Myocyte (in vitro differentiated cells): Measurements from ENCODE around the gene ANO6. TPM values are rescaled to one million over a fixed set of nuclear protein-coding genes. Genes with fewer than 3 reads are reported as not detected.
A peak's percentile ranks its signal among the peaks of the same experiment; 100 is the strongest.

Experiments
- DNase-seq: peaks from one replicate; pipeline ENCODE4 v3.0.0-alpha.2; 2012; ENCODE audit warnings: low read depth
- total RNA-seq: library from RNA; depleted of rRNA; stranded (reverse); fragments of >200 nt; gene quantifications from 2 replicates; pipeline ENCODE4 v1.2.3, GENCODE V29; 2014

ANO6 gene
- total RNA-seq, 1 donor from 2014 or later, result 92.2 TPM

DNA sequence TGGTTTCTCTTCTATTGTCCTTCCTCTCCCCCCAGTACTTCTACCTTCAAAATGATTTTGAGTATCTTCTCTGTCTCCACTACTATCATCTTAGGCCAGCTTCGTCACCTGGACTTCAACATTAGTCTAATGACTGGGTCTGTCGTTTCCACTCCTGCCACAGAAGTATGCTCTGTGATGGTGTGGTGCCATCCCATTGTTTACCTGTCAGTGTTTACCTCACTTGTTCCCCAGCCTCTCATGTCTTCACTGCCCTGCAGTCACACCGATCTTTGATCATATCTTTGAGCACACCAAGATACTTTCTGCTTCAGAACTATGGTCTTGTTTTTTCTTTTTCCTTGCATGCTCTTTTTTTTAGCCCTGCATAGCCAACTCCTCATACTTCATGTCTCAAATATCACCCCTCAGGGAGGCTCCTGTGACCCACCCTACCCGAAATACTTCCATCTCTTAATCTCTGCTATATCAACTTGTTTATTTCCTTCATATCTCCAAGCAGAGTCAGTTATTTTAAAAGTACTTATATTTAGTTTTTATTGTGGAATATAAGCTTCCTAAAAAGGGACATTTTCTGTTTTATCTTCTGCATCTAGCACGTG, 60.4 kb downstream of the ANO6 start:
- DNase-seq, result no peak

DNA sequence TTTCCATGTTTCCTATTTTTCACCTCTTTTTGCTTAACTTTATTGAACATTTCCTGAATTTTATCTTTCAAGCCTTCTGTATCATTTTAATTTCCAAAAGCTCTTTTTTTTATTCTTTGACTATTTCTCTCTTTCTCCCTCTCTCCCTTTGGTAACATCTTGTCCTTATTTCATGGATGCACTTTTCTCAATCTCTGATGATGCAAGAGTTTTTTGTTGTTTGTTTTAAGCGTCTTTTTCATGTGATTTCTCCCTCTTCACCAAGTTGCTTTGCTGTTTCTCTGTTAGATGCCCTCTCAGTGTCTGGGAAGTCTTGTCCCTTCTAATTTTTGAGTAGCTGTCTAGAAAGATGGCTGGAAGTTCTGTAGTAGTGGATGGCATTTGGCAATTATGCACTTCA, 62.6 kb downstream of the ANO6 start:
- no peak for DNase-seq

DNA sequence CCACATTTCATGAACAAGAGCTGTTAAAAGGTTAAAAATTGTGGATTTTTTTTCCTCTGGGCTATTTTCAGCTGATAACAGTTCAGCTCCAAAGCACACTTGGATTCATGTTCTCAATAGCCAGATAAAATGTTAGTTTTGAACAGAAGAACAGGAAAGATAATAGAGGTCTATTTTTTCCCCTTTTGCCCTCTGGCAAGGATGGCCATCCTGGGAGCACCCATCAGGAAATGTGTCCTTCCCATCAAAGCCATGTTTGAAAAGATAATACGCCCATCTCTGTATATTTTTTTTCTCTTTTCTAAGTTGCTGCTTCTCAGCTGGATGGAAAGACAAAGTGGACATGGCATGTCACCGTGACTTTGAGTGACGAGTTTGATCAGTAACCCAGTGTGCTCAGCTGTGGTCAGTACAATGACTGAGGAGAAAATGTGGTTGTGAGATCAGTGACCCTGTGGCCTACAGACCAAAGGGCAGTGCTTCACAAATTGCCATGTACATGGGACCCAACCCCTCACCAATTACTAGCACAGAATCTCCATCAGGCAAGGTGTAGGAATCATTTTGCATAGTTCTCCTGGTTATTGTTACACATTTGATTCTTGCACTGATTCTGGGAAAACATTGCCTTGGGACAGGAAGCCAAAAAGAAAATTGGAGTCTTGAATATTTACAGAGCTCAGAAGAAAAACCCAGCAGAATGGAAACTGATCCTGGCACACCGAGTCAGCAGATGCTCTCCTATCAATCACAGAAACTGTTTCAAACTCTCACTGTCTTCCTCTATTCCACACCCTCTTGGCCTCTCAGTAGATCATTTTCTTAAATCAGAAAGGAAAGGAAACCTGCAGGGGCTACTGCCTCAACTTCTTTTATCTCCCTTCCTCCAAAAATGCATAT, 64.3 kb downstream of the ANO6 start:
- DNase-seq, result peak; percentile 50

DNA sequence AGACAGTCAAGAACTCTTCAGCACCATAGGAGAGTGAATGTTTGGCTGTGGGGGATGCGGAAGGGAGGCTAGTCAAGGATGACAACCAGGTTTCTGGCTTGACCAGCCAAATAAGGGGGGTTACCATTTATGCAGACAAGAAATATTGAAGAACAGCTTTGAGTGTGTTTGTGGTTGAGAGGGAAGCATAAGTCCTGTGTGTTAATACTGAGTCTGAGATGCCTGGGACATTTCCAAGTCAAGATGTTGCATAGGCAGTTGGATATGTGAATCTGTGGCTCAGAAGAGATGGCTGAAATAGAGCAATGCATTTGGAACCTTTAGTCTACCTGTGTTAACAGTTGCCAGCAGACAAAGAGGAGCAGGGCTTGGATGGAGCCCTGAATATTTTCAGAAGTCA, 66.1 kb downstream of the ANO6 start:
- DNase-seq, result no peak

DNA sequence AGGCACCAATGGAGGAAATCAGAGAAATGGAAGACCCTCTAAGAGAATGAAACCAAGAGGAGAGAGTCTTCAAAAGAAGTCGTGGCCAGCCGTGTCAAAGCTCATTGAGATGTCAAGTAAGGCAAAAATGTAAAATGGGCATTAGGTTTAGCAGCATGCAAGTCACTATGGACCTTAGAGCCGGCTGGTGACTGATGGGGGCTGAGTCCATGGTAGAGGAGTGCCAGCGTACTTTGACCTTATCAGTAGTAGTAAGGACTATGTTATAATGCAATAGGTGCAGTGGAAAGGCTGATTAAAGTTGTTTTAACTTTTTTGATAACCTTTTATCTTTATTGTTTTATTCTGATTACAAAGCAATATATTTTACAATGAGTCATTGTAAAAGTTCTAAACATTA, 66.5 kb downstream of the ANO6 start:
- no peak for DNase-seq

DNA sequence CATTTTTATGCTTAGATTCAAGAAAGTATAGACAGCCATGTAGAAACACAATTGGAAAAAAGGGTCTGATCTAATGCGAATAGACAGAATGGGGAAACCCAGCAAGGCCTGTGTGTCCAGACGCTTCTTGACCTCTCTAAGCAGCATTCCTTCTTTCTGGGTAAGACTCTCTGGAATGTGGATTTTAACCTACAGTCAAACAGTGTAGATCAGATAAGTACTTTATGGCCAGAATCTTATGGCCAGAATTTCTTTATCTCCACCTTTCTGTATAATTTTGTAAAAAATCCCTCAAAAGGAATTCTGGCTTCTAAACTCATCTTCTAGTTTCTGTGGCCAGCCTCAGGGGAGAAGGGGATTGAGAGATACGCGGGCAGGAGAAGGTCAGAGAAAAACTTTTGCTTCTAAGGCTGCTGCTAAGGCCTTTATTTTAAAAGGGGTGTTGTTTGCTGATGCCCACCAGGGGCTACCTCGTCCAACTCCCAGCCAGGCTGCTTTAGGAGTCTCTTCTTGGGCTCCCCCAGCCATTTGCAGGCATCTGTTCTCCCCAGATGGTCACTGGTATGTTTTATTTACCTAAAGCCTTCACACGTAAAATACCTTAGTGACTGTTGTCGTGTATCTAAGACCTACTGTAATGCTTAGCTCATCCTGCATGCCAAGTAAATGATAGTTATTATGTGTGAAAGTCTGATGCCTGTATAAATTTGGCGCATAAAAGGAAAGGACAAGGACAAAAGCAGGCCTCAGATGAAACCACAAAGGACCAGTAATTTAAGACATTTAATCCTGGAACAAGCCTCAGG, 68.4 kb downstream of the ANO6 start:
- no peak for DNase-seq

DNA sequence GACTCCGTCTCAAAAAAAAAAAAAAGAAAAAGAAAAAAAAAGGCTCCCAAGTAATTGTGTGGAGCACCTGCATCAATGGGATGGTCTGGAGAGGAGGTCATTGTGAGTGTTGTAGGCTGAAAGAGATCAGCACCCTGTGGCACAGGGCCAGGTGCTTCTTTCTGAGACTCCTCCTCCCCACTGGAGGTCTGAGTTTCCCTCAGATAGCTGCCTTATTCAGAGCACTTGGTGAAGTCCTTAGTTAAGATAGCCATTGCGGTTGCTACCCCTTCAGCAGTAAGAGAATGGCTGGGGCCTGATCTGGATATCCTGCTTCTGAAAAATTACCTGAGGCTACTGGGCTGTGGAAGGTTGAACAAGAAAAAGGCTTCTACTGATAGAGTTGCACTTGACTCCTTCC, 69.8 kb downstream of the ANO6 start:
- DNase-seq, result no peak

DNA sequence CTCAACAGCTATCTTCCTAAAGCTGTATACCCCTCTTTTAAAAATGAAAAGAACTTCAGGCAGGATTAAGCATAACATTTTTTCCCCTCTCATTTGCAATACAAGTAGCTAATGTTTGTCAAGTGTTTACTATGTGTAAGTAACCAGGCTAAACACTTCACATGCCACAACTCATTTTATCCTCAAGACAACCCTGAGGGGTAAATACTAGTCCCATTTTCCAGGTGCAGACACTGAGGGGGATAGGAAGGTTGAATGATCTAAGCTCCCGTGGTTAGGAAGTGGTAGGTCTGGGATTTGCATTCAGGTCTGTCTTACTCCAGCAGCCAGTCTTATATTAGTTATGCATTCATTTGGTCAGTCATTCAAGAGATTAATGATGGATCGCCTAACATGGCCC, 70.7 kb downstream of the ANO6 start:
- DNase-seq, result no peak

DNA sequence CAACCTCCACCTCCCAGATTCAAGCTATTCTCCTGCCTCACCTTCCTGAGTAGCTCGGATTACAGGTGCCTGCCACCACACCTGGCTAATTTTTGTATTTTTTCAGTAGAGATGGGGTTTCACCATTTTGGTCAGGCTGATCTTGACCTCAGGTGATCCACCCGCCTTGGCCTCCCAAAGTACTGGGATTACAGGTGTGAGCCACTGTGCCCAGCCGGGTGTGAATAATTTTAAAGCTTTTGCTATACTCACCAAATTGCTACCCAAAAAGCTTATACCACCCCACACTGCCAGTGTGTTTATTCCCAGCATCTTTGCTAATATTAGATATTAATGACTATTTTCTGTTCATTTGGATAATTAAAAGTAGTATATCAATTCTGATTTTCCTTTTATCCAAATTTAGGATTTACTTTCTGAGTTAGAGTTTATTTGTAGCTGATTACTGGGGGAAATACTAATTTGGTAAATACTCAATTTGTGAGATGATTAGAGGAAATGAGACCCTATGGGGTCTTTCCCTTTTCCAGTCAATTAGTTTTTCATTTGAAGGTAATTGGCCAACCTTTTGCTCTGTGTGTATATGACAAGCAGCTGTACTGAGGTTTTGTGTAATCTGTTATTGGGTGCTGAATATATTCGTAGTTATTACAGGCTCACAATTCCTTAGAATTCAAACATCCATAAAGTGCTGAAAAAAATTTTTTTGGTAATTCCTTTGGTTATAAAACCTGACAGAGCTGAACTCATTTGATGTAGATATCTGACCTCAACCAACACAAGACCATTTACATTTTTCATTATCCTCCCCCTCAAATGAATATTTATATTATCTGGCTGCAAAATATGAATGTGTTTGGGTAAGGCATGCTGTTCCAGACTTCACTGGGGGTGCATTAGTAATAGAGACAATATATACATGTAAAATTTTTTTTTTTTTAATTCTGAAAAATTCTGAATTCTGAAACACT, 73.6 kb downstream of the ANO6 start:
- no peak for DNase-seq

DNA sequence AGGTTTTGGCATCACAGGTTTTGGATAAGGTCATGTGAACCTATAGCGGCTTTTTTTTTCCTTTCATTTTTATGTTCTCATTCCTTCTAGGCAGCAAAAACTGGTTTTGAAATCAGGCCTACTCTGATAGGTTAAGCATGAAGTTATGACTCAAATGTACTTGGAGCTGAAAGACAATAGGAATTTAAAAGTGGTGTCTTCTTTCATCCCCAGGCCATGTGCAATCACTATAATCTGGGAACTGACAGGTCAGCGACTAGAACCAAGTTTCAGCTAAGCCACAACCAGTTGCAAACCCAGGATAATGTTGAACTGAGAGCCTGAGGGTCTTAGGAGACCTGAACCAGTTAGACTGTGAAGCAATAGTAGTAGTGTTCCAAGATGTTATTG, 74.3 kb downstream of the ANO6 start:
- DNase-seq, result peak; percentile 83

DNA sequence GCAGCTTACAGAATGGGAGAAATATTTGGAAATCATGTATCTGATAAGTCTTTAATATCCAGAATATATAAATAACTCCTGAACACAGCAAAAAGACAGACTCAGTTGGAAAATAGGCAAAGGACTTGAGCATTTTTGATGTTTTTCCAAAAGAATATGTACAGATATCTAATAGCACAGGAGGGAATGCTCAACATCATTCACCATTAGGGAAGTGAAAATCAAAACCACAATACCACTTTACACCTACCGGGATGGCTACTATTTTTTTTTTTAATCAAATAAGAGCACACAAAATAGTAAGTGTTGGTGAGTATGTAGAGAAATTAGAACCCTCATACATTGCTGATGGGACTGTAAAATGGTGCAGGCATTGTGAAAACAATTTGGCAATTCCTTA, 75.6 kb downstream of the ANO6 start:
- no peak for DNase-seq

DNA sequence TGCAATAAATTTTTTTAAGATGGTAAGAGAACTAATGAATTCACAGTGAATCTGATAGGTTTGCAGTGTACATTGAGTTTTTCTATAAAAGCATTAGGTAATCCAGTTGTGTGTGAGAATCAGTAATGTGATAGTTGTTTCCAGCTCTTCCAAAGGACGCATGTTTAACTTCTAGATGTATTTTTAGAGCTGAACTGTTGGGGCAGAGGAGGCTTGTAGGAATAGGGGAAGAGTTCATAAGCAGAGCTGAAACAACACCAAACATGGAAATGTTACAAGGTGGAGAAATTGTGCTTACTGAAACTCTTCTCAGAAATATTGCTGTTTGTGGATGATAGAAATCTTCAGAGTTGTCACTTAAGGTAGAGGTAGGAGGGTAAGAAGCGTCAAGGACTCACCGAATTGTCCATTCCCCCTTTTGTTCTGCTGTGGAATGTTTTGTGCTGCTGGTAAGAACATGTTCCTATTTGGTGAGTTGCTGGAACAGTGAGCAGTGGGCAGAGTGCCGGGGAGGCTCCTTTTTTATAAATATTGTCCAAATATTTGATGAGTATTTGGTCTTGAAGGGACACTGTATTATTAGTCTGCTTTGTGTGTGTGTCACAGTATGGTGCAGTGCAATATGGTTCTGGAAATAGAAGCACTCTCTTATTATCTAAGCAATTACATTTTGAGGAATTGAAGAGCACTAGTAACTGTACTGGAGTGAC, 76.7 kb downstream of the ANO6 start:
- DNase-seq, result peak; percentile 36

DNA sequence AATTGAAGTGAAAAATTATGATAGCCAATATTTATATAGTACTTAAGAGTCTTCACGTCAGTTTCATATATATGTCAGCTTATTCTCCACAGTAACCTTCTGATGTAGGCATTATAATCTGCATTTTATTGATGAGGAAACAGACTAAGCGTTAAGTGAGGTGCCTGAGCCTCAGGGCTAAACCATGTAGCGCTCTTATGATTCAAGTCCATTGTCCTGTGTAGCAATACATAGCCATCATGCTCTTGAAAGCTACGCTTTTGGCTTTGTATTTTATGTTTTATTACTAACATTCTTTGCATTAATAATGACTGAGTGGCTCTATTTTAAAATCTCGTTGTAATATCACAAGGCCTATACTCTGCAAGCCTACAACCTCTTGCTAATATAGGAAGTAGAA, 79.0 kb downstream of the ANO6 start:
- DNase-seq, result no peak

DNA sequence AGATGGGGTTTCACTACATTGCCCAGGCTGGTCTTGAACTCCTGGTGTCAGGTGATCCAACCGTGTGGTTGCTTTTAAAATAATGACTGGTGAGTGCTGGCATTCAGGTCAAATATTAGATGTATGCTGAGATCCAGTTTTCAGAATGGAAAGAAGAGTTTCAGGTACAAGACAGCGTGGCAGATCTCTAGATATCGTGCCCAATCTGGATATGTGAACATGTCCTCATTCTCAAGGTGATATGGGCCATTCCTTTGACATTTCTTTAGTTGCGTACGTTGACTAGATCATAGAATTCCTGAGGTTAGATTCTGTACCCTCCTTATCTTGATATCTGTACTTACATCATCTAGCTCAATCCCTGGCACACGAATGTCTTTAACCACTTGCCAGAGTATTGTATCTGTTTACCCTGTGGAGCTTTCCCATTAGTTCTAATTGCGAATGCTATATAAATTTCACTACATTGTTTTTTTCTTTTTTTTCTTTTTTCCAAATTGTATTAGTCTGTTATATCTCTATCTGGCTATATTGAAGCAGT, 80.2 kb downstream of the ANO6 start:
- no peak for DNase-seq

DNA sequence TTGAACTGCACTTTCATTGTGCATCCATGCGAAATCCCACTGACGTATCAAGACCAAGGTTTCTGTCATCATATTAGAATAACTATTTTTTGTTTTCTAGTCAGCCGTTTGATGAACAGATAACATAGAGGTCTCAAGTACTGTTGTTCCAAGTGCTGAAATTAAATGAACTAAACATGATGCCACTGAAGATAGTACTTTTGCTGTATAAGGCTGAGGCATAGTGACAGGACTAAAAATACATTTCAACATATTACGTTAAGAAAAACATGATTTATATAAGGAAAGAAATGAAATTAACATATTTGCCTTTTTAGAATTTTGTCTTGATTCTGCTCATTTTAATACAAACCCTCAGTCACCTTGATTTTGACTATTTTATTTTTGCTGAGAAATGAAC, 82.2 kb downstream of the ANO6 start:
- DNase-seq, result no peak

DNA sequence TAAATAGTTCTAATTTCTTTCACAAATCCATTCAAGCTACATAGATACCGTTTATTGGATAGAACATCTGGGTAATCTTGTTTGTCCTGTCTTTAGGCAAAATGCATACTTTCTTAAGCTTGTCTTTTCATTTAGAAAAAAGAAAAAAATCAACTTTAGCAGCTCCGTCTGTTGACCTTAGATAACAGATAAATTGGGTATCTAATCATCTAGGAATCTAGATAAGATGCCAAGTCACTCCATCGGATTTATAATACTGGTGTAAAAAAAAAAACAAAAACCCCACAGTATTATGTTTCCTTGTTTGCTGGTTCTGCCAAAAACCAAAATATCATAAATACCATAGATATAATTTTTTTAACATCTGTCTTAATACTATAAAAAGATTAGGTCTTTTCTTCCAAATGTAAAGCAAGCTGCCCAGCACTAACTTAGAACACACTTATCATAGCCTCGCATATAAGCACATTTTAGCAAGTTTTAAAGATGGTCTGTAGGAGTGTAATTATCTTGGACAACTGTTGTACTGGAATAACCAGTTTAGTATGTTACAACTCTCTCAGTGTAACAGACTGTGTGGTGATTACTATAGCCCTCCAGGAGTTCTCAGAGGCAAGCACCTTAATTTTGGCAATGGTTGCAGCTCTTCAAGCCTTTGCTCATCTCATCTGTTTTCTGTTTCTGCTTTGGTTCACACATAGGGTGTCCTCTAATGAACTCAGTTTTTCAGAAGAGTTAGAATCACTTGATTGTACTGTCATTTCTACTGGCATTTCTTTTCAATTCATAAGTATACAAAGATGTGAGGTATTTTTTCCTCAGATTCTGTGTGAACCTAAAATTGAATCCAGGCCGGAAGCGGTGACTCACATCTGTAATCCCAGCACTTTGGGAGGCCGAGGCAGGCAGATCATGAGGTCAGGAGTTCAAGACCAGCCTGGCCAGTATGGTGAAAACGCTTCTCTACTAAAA, 83.1 kb downstream of the ANO6 start:
- peak; percentile 38 for DNase-seq

DNA sequence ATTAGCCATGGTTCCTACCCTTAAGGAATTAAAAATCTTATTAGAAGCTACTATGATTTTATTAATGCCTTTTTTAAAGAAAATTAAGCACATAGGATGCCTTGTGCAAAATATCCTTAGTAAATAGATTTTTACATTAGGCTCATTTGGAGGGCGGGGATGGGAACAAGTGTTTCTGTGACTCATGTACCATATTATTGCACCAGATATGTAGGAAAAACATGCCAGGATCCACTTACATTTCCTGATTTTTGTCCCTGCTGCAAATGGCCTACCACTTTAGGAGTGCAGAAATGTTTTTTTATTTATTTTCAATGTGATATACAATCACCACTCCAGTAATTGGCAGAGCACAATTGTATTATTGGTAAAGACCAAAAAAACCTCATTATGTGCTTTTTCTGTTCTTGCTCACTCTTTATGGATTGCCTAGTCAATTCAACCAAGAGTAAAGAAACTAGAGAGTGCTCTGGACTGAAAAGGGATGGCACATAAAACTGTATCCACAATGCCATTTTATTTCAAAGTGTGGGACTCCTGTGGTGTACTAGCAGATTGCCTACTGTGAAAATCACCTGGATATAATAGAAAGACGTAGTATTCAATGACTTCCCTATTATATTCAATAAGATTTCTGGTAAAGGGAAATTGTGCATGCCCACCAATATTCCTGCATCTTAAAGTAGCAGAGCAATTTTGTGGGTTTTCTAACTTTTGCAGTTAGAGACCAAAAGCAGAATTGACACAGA, 86.9 kb downstream of the ANO6 start:
- DNase-seq, result no peak

DNA sequence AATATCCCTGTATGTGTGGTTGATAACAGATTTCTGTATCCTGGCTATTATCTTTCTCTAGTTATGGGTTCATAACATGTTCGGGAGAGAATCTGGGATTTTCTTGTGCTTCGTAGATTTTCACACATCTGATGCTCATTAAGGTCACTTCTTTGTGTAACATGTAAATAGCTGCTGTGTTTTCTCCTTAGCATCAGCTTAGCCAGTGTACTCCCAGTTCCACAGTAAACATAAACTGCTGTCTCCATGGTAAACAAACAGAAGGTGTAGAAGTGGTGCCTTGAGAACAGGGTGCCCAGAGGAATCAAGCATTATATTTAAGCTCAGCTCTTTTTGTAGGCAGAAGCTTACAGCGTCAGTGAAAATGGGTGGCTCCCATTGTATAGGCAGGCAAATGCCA, 88.0 kb downstream of the ANO6 start:
- no peak for DNase-seq
